HCT116 (cell line): Measurements from ENCODE around the gene LDLR.

ENCODE experiments used
- CBX3 ChIP-seq: IDR thresholded peaks from 2 replicates; pipeline ENCODE4 v1.6.1; 2012; ENCODE audit warnings: low read depth
- CEBPB ChIP-seq: IDR thresholded peaks from 2 replicates; pipeline ENCODE4 v1.6.1; 2012; ENCODE audit warnings: low read depth
- EZH2 ChIP-seq: fragments of 200-600 bp; sonication (generic); IDR thresholded peaks from 2 replicates; pipeline ENCODE4 v1.6.1; 2017; ENCODE audit warnings: antibody characterized with exemption, mixed run types
- JUND ChIP-seq: IDR thresholded peaks from 2 replicates; pipeline ENCODE4 v1.6.1; 2012
- POLR2A ChIP-seq: IDR thresholded peaks from 2 replicates; pipeline ENCODE4 v1.7.0; 2011; ENCODE audit warnings: borderline replicate concordance; ENCODE audit not compliant: insufficient read depth, insufficient read length; ENCODE audit errors: extremely low read depth
- POLR2AphosphoS5 ChIP-seq: IDR thresholded peaks from 2 replicates; pipeline ENCODE4 v1.6.1; 2011; ENCODE audit warnings: mild to moderate bottlenecking, low read depth, low read length, moderate library complexity
- RAD21 ChIP-seq: IDR thresholded peaks from 2 replicates; pipeline ENCODE4 v1.6.1; 2012; ENCODE audit warnings: low read depth, mild to moderate bottlenecking
- SIN3A ChIP-seq: IDR thresholded peaks from 2 replicates; pipeline ENCODE4 v1.6.1; 2012; ENCODE audit warnings: low read depth
- ZFX ChIP-seq: fragments of 450-650 bp; IDR thresholded peaks from 2 replicates; pipeline ENCODE4 v1.6.1; 2017
- TF ChIP-seq, protein P1 (sequence below), 3 experiments: fragments of 200-600 bp in 1 of 3; sonication (generic) in 1 of 3; IDR thresholded peaks in 2 of 3; conservative IDR thresholded peaks in 1 of 3; 2 replicates each; pipeline ENCODE4 v1.5.1; 2012 to 2017; ENCODE audit warnings: low read depth in 2 of 3, low read length in 2 of 3, antibody characterized with exemption in 1 of 3, borderline replicate concordance in 1 of 3, control low read depth in 1 of 3, mild to moderate bottlenecking in 1 of 3, mixed read lengths in 1 of 3, mixed run types in 1 of 3, moderate library complexity in 1 of 3; ENCODE audit not compliant: insufficient read depth in 1 of 3
- TF ChIP-seq, protein P2 (sequence below): IDR thresholded peaks from 2 replicates; pipeline ENCODE4 v1.6.1; 2012

DNA sequence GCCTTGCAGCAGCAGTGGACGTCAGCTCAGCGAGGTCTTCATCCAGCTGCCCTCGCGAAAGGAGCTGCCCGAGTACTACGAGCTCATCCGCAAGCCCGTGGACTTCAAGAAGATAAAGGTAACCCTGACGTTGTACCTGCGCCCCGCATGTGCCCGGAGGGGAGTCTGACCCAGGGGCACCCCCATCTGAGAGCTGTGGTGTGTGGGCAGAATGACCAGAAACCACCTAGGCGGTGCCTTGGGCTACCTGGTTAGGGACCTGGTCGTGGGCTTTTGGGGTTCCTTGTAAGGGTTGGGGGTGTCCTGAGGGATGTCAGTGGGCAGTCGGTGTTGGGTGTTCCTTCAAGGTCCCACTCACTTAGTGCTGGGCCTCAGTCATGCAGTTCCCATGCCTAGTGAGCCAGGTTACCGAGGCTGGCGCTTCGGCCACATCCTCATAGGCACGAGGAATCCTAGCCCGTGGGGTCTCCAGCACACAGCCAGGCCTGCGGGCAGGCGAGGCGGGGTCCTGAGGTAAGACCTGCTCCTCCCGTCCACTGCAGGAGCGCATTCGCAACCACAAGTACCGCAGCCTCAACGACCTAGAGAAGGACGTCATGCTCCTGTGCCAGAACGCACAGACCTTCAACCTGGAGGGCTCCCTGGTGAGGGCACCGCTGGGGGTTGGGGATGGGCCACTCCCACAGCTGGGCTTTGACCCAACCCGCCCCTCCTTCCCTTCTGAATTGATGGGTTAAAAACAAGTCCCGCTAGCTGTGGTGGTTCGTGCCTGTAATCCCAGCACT, 30.8 kb upstream of the LDLR start:
- TF ChIP-seq, protein P1, sequence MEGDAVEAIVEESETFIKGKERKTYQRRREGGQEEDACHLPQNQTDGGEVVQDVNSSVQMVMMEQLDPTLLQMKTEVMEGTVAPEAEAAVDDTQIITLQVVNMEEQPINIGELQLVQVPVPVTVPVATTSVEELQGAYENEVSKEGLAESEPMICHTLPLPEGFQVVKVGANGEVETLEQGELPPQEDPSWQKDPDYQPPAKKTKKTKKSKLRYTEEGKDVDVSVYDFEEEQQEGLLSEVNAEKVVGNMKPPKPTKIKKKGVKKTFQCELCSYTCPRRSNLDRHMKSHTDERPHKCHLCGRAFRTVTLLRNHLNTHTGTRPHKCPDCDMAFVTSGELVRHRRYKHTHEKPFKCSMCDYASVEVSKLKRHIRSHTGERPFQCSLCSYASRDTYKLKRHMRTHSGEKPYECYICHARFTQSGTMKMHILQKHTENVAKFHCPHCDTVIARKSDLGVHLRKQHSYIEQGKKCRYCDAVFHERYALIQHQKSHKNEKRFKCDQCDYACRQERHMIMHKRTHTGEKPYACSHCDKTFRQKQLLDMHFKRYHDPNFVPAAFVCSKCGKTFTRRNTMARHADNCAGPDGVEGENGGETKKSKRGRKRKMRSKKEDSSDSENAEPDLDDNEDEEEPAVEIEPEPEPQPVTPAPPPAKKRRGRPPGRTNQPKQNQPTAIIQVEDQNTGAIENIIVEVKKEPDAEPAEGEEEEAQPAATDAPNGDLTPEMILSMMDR (IDR thresholded peaks at IDR 0.05 in 2 of 3, conservative IDR thresholded peaks at IDR 0.05 in 1 of 3; ENCODE audit: borderline replicate concordance in 1 of 3, insufficient read depth in 1 of 3, low read depth in 2 of 3, low read length in 2 of 3), result no peak
- TF ChIP-seq SIN3A (no peak), POLR2AphosphoS5 (no peak), ZFX (no peak), EZH2 (no peak), POLR2A (no peak), CBX3 (no peak), JUND (no peak), CEBPB (no peak), RAD21 (no peak)
- TF ChIP-seq, protein P2, sequence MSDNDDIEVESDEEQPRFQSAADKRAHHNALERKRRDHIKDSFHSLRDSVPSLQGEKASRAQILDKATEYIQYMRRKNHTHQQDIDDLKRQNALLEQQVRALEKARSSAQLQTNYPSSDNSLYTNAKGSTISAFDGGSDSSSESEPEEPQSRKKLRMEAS, result no peak
